HEK293 (cell line): ENCODE data around the gene LCOR.

ENCODE experiments used
- CTCF ChIA-PET: fragments of 350-600 bp; formaldehyde crosslinking; extraction: SDS; loops from one replicate; lab custom pipeline; 2021; ENCODE audit warnings: antibody characterized with exemption; lab: Yijun Ruan, JAX
- POLR2A ChIA-PET: fragments of 300-600 bp; formaldehyde crosslinking; extraction: SDS; loops from one replicate; lab custom pipeline; 2020; ENCODE audit warnings: antibody characterized with exemption, inconsistent platforms; lab: Yijun Ruan, JAX
- H3K27ac ChIP-seq: fragments of 200-500 bp; sonication (Bioruptor generic); 2 replicates; pipeline ENCODE4 v1.5.1; 2014; ENCODE audit warnings: low read depth, low read length, control low read depth, inconsistent platforms; ENCODE audit errors: extremely low read depth
- H3K36me3 ChIP-seq, 2 experiments: fragments of 200-500 bp in 1 of 2; sonication (Bioruptor generic) in 1 of 2; 1 replicate in 1 of 2; 2 replicates in 1 of 2; pipeline ENCODE4 v1.5.1; 2014 to 2017; ENCODE audit warnings: inconsistent platforms in 2 of 2, low read length in 2 of 2; ENCODE audit not compliant: control insufficient read depth in 2 of 2, insufficient read depth in 1 of 2
- H3K4me1 ChIP-seq: fragments of 200-500 bp; sonication (Bioruptor generic); 2 replicates; pipeline ENCODE4 v1.5.1; 2014; ENCODE audit warnings: mild to moderate bottlenecking, low read length, inconsistent platforms; ENCODE audit not compliant: control insufficient read depth, insufficient read depth
- H3K4me3 ChIP-seq: 2 replicates; pipeline ENCODE4 v1.5.1; 2011; ENCODE audit warnings: low read depth, mild to moderate bottlenecking, control low read depth, low read length, moderate library complexity
- H3K9me3 ChIP-seq: fragments of 200-500 bp; sonication (Bioruptor generic); 2 replicates; pipeline ENCODE4 v1.5.1; 2014; ENCODE audit warnings: low read depth, low read length, inconsistent platforms; ENCODE audit not compliant: control insufficient read depth, insufficient read depth
- EGR2 ChIP-seq: fragments of 450-650 bp; formaldehyde crosslinking; IDR thresholded peaks from 2 replicates; pipeline ENCODE4 v1.5.1; 2016; ENCODE audit warnings: low read depth, missing biosample characterization, missing genetic modification characterization
- FEZF1 ChIP-seq: fragments of 450-650 bp; formaldehyde crosslinking; IDR thresholded peaks from 2 replicates; pipeline ENCODE4 v1.5.1; 2016; ENCODE audit warnings: missing biosample characterization, missing genetic modification characterization
- GLI2 ChIP-seq: fragments of 450-650 bp; formaldehyde crosslinking; IDR thresholded peaks from 2 replicates; pipeline ENCODE4; 2017; ENCODE audit warnings: missing biosample characterization, missing genetic modification characterization, low read depth, borderline replicate concordance
- OSR2 ChIP-seq: fragments of 450-650 bp; formaldehyde crosslinking; IDR thresholded peaks from 2 replicates; pipeline ENCODE4 v1.5.1; 2016; ENCODE audit warnings: missing biosample characterization, missing genetic modification characterization
- SCRT2 ChIP-seq: fragments of 450-650 bp; formaldehyde crosslinking; IDR thresholded peaks from 2 replicates; pipeline ENCODE4 v1.5.1; 2016; ENCODE audit warnings: missing biosample characterization, missing genetic modification characterization
- ZBTB8A ChIP-seq: fragments of 450-650 bp; formaldehyde crosslinking; IDR thresholded peaks from 2 replicates; pipeline ENCODE4 v1.5.1; 2016; ENCODE audit warnings: missing biosample characterization, missing genetic modification characterization
- ZEB2 ChIP-seq: fragments of 450-650 bp; formaldehyde crosslinking; IDR thresholded peaks from 2 replicates; pipeline ENCODE4 v1.5.1; 2016; ENCODE audit warnings: missing biosample characterization, missing genetic modification characterization
- ZFP3 ChIP-seq: fragments of 450-650 bp; formaldehyde crosslinking; IDR thresholded peaks from 2 replicates; pipeline ENCODE4 v1.5.1; 2016; ENCODE audit warnings: low read depth, missing biosample characterization, missing genetic modification characterization
- ZNF146 ChIP-seq: fragments of 450-650 bp; formaldehyde crosslinking; IDR thresholded peaks from 2 replicates; pipeline ENCODE4 v1.5.1; 2016; ENCODE audit warnings: missing biosample characterization, missing genetic modification characterization
- ZNF175 ChIP-seq: fragments of 450-650 bp; formaldehyde crosslinking; IDR thresholded peaks from 2 replicates; pipeline ENCODE4 v1.5.1; 2016; ENCODE audit warnings: missing biosample characterization, missing genetic modification characterization
- ZNF274 ChIP-seq, 2 experiments: fragments of 200-500 bp in 1 of 2; fragments of 450-650 bp in 1 of 2; sonication (Bioruptor generic) in 1 of 2; formaldehyde crosslinking in 1 of 2; IDR thresholded peaks; 2 replicates each; pipeline versions ENCODE4 v1.5.1 to v1.6.1; 2014 to 2016; ENCODE audit warnings: borderline replicate concordance in 1 of 2, inconsistent platforms in 1 of 2, low read length in 1 of 2, missing biosample characterization in 1 of 2, missing genetic modification characterization in 1 of 2
- ZNF350 ChIP-seq: fragments of 450-650 bp; formaldehyde crosslinking; IDR thresholded peaks from 2 replicates; pipeline ENCODE4 v1.5.0; 2017; ENCODE audit warnings: missing biosample characterization, mild to moderate bottlenecking, missing genetic modification characterization
- ZNF404 ChIP-seq: fragments of 450-650 bp; formaldehyde crosslinking; IDR thresholded peaks from 2 replicates; pipeline ENCODE4 v1.5.1; 2017; ENCODE audit warnings: missing biosample characterization, missing genetic modification characterization
- ZNF433 ChIP-seq: fragments of 450-650 bp; formaldehyde crosslinking; IDR thresholded peaks from 2 replicates; pipeline ENCODE4 v1.5.1; 2016; ENCODE audit warnings: missing biosample characterization, missing genetic modification characterization, low read depth
- ZNF529 ChIP-seq: fragments of 450-650 bp; formaldehyde crosslinking; IDR thresholded peaks from 2 replicates; pipeline ENCODE4 v1.5.1; 2017; ENCODE audit warnings: missing genetic modification characterization, missing biosample characterization; ENCODE audit not compliant: insufficient replicate concordance
- ZNF548 ChIP-seq: fragments of 450-650 bp; formaldehyde crosslinking; IDR thresholded peaks from 2 replicates; pipeline ENCODE4 v1.5.1; 2016; ENCODE audit warnings: missing biosample characterization, missing genetic modification characterization
- ZNF561 ChIP-seq: fragments of 450-650 bp; IDR thresholded peaks from 2 replicates; pipeline ENCODE4 v1.5.1; 2018; ENCODE audit warnings: missing biosample characterization, missing genetic modification characterization, borderline replicate concordance
- ZNF585B ChIP-seq: fragments of 450-650 bp; formaldehyde crosslinking; IDR thresholded peaks from 2 replicates; pipeline ENCODE4 v1.5.1; 2016; ENCODE audit warnings: missing biosample characterization, missing genetic modification characterization
- ZNF600 ChIP-seq: fragments of 450-650 bp; formaldehyde crosslinking; IDR thresholded peaks from 2 replicates; pipeline ENCODE4 v1.5.1; 2016; ENCODE audit warnings: missing biosample characterization, missing genetic modification characterization
- ZNF677 ChIP-seq: fragments of 450-650 bp; IDR thresholded peaks from 2 replicates; pipeline ENCODE4 v1.5.0; 2018; ENCODE audit warnings: missing biosample characterization, mild to moderate bottlenecking, missing genetic modification characterization, moderate library complexity
- ZNF76 ChIP-seq: fragments of 450-650 bp; formaldehyde crosslinking; IDR thresholded peaks from 2 replicates; pipeline ENCODE4; 2016; ENCODE audit warnings: low read depth, missing biosample characterization, missing genetic modification characterization, borderline replicate concordance
- ZSCAN23 ChIP-seq: fragments of 450-650 bp; formaldehyde crosslinking; IDR thresholded peaks from 2 replicates; pipeline ENCODE4 v1.5.1; 2016; ENCODE audit warnings: missing biosample characterization, missing genetic modification characterization
- ZSCAN30 ChIP-seq: fragments of 450-650 bp; IDR thresholded peaks from 2 replicates; pipeline ENCODE4 v1.5.1; 2018; ENCODE audit warnings: missing biosample characterization, mild to moderate bottlenecking, missing genetic modification characterization, moderate library complexity
- ZXDB ChIP-seq: fragments of 450-650 bp; formaldehyde crosslinking; IDR thresholded peaks from 2 replicates; pipeline ENCODE4 v1.5.1; 2016; ENCODE audit warnings: missing biosample characterization, missing genetic modification characterization
- TF ChIP-seq, protein P1 (sequence below): fragments of 450-650 bp; formaldehyde crosslinking; conservative IDR thresholded peaks from 2 replicates; pipeline ENCODE4 v1.5.1; 2016; ENCODE audit warnings: low read depth, missing biosample characterization, missing genetic modification characterization
- TF ChIP-seq, protein P2 (sequence below): fragments of 450-650 bp; formaldehyde crosslinking; IDR thresholded peaks from 2 replicates; pipeline ENCODE4 v1.5.1; 2016; ENCODE audit warnings: missing biosample characterization, missing genetic modification characterization, low read depth
- TF ChIP-seq, protein P3 (sequence below): fragments of 450-650 bp; formaldehyde crosslinking; IDR thresholded peaks from 2 replicates; pipeline ENCODE4 v1.5.1; 2017; ENCODE audit warnings: missing biosample characterization, missing genetic modification characterization
- TF ChIP-seq, protein P4 (sequence below): fragments of 450-650 bp; formaldehyde crosslinking; IDR thresholded peaks from 2 replicates; pipeline ENCODE4 v1.5.1; 2016; ENCODE audit warnings: missing biosample characterization, missing genetic modification characterization
- TF ChIP-seq, protein P5 (sequence below): sonication (generic); formaldehyde crosslinking; IDR thresholded peaks from 2 replicates; pipeline ENCODE4 v1.8.1; 2022; ENCODE audit warnings: mild to moderate bottlenecking, moderate library complexity, missing genetic modification reagents

LCOR gene

DNA sequence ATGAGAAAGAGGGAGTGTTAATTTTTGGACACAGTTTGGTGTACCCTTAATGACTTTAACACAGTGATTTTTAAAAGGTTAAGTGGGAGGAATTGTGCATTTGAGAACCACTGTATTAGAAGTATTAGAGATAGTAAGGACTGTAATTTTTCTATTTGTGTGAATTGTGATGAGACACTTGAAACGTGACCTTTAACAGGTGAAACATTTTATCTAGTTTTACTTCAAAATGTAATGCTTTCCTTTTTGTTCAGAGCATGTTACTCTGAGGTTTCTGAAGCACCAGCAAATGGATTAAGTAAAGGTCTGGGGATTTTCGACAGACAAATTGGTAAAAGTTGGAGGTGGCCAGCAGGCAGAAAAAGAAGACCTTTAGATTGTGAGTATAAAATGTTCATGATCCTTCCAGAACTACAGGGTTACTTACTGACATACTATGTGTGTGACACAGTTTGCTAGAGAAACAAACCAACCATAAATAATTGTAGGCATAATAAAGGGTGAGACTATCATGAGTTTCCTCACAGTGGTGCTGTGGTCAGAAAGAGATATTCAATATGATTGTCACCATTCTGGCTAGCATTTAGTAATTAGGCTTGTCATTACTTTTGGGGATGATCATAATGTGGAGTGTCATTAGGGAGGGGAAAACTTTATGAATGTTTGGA lies 26.1 kb downstream of the LCOR start:
- CTCF ChIA-PET: interaction anchor here (1.1 kb wide), 1 partner anchor 12 kb away, joined by 3 read pairs; no protein-coding TSS in a partner anchor
- Histone ChIP-seq H3K27ac (no peak overlapping the region), H3K36me3 (peaks cover 0 to 3% of the 10 kb centered on the region in 2 experiments; a peak in 1 of 3 replicates), H3K4me3 (no peak overlapping the region), H3K4me1 (peaks cover 16% of the 10 kb centered on the region), H3K9me3 (no peaks in the 10 kb centered on the region)
- POLR2A ChIA-PET: no interaction called here
- no peak for TF ChIP-seq FEZF1
- TF ChIP-seq ZNF561 (tag by site-specific recombination): no peak
- TF ChIP-seq, protein P1, sequence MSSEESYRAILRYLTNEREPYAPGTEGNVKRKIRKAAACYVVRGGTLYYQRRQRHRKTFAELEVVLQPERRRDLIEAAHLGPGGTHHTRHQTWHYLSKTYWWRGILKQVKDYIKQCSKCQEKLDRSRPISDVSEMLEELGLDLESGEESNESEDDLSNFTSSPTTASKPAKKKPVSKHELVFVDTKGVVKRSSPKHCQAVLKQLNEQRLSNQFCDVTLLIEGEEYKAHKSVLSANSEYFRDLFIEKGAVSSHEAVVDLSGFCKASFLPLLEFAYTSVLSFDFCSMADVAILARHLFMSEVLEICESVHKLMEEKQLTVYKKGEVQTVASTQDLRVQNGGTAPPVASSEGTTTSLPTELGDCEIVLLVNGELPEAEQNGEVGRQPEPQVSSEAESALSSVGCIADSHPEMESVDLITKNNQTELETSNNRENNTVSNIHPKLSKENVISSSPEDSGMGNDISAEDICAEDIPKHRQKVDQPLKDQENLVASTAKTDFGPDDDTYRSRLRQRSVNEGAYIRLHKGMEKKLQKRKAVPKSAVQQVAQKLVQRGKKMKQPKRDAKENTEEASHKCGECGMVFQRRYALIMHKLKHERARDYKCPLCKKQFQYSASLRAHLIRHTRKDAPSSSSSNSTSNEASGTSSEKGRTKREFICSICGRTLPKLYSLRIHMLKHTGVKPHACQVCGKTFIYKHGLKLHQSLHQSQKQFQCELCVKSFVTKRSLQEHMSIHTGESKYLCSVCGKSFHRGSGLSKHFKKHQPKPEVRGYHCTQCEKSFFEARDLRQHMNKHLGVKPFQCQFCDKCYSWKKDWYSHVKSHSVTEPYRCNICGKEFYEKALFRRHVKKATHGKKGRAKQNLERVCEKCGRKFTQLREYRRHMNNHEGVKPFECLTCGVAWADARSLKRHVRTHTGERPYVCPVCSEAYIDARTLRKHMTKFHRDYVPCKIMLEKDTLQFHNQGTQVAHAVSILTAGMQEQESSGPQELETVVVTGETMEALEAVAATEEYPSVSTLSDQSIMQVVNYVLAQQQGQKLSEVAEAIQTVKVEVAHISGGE (tag by site-specific recombination): no peak
- TF ChIP-seq ZNF529 (tag by site-specific recombination): no peak
- no peak for TF ChIP-seq ZNF585B (tag by site-specific recombination)
- no peak for TF ChIP-seq ZSCAN23
- TF ChIP-seq ZNF175 (tag by site-specific recombination): no peak
- TF ChIP-seq, protein P2, sequence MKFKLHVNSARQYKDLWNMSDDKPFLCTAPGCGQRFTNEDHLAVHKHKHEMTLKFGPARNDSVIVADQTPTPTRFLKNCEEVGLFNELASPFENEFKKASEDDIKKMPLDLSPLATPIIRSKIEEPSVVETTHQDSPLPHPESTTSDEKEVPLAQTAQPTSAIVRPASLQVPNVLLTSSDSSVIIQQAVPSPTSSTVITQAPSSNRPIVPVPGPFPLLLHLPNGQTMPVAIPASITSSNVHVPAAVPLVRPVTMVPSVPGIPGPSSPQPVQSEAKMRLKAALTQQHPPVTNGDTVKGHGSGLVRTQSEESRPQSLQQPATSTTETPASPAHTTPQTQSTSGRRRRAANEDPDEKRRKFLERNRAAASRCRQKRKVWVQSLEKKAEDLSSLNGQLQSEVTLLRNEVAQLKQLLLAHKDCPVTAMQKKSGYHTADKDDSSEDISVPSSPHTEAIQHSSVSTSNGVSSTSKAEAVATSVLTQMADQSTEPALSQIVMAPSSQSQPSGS (tag by site-specific recombination): no peak
- TF ChIP-seq, protein P3, sequence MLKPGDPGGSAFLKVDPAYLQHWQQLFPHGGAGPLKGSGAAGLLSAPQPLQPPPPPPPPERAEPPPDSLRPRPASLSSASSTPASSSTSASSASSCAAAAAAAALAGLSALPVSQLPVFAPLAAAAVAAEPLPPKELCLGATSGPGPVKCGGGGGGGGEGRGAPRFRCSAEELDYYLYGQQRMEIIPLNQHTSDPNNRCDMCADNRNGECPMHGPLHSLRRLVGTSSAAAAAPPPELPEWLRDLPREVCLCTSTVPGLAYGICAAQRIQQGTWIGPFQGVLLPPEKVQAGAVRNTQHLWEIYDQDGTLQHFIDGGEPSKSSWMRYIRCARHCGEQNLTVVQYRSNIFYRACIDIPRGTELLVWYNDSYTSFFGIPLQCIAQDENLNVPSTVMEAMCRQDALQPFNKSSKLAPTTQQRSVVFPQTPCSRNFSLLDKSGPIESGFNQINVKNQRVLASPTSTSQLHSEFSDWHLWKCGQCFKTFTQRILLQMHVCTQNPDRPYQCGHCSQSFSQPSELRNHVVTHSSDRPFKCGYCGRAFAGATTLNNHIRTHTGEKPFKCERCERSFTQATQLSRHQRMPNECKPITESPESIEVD (tag by site-specific recombination): peak; percentile 62; the same call in 1 of the 2 replicates
- TF ChIP-seq ZFP3: no peak
- no peak for TF ChIP-seq ZNF548 (tag by site-specific recombination)
- TF ChIP-seq ZNF350: no peak
- no peak for TF ChIP-seq GLI2 (tag by site-specific recombination)
- 0 out of 2 replicates have a peak, but pooled peaks have one; percentile 39 for TF ChIP-seq ZEB2 (tag by site-specific recombination)
- TF ChIP-seq OSR2 (tag by site-specific recombination): peak; percentile 18; the same call in 1 of the 2 replicates
- TF ChIP-seq, protein P4, sequence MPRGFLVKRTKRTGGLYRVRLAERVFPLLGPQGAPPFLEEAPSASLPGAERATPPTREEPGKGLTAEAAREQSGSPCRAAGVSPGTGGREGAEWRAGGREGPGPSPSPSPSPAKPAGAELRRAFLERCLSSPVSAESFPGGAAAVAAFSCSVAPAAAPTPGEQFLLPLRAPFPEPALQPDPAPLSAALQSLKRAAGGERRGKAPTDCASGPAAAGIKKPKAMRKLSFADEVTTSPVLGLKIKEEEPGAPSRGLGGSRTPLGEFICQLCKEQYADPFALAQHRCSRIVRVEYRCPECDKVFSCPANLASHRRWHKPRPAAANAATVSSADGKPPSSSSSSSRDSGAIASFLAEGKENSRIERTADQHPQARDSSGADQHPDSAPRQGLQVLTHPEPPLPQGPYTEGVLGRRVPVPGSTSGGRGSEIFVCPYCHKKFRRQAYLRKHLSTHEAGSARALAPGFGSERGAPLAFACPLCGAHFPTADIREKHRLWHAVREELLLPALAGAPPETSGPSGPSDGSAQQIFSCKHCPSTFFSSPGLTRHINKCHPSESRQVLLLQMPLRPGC (tag by site-specific recombination): no peak
- no peak for TF ChIP-seq ZSCAN30
- TF ChIP-seq ZNF600 (tag by site-specific recombination): 0 out of 2 replicates have a peak, but pooled peaks have one; percentile 28
- no peak for TF ChIP-seq ZXDB (tag by site-specific recombination)
- TF ChIP-seq ZNF274 (IDR thresholded peaks at IDR 0.05; ENCODE audit: low read length): no peak
- TF ChIP-seq ZNF274 (tag by site-specific recombination; IDR thresholded peaks at IDR 0.05; ENCODE audit: borderline replicate concordance): no peak
- TF ChIP-seq ZNF146 (tag by site-specific recombination): no peak
- no peak for TF ChIP-seq EGR2
- no peak for TF ChIP-seq ZNF76 (tag by site-specific recombination)
- TF ChIP-seq SCRT2 (tag by site-specific recombination): no peak
- TF ChIP-seq, protein P5, sequence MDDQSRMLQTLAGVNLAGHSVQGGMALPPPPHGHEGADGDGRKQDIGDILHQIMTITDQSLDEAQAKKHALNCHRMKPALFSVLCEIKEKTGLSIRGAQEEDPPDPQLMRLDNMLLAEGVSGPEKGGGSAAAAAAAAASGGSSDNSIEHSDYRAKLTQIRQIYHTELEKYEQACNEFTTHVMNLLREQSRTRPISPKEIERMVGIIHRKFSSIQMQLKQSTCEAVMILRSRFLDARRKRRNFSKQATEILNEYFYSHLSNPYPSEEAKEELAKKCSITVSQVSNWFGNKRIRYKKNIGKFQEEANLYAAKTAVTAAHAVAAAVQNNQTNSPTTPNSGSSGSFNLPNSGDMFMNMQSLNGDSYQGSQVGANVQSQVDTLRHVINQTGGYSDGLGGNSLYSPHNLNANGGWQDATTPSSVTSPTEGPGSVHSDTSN (CRISPR knock-in tag): no peak
- TF ChIP-seq ZNF433: no peak
- TF ChIP-seq ZNF677 (tag by site-specific recombination): no peak
- no peak for TF ChIP-seq ZBTB8A
- no peak for TF ChIP-seq ZNF404 (tag by site-specific recombination)
